Effector CD8-positive, alpha-beta T cell (primary cell): ENCODE results near the gene MAP2K3.
"Not testable (repeated sequence)": the region's sequence is repeated elsewhere in the genome, so short reads cannot be mapped to it uniquely, and the experiment has no call there.

ENCODE experiments used
- DNase-seq: peaks from one replicate; lab custom pipeline; 2025; lab: John Stamatoyannopoulos, UW

Gene MAP2K3

DNA sequence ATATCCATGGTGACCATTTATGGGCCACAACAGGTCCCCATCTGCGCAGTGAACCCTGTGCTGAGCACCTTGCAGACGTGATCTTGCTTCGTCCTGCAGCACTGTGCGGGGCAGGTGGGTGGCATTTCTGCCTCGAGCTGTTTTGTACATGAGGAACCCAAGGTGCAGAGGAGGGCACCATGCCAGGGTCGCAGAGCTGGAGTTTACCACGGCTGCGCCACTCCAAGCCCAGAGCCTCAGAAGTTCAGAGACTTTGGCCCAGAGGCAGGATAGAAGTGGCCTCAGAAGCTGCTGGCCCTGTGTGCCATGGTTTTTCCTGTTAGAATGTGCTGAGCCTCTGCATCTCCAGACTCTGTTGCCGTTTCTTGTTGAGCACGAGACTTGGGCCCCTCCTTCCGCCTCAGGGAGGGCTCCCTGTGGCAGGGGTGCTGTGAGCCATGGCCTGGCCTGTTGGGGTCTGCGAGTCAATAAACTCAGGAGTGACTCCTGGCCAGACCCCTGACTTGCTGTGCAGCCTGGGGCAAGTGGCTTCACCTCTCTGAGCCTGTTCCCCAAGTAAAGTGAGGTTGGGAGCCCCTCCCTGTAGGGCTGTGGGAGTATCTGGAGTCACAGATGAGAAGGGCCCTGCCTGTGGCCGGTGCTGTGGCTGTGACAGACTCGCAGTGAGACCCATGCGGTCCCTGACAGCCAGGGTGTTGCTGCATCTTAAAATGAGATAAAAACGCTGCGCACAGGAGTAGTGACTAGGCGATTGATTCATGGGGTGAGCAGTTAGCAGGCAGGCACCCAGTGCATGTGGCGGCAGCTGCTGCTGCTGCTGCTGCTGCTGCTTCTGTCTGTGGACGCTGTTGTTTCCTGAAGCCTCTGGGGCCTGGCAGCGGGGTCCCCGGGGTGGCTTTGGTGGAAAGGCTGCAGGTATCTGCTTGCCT, 11.8 kb downstream of the MAP2K3 start:
- no peak for DNase-seq

- no peak for DNase-seq
These were observed 12.6 kb downstream of the MAP2K3 start for GRCh38 chr17:21297026-21297520.

GRCh38 chr17:21297597-21297996, 13.1 kb downstream of the MAP2K3 start:
- no peak for DNase-seq

- DNase-seq = no peak
These were observed 13.8 kb downstream of the MAP2K3 start for GRCh38 chr17:21298056-21298982.

DNA sequence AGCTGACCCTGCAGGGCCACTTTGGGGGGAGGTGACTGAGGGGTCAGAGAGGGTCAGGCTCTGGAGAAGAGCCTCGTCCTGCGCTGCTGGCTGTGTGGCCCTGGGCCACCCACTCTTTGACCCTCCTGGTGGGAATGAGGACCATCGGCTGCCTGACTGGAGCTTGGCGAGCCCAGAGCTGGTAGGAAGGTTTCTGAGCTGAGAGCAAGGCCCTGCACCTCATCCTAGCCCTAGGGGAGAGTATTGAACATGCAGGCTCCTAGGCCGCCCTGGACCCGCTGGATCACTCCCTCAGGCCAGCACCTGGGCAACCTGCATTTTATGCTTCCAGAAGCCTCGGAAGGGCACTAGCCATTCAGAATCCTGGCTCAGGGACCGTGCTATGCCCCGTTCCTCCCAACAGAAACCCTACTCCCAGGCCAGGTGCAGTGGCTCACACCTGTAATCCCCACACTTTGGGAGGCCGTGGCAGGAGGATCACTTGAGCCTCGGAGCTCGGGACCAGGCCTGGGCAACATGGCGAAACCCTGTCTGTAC, 14.5 kb downstream of the MAP2K3 start:
- DNase-seq = no peak

- no peak for DNase-seq
These were observed 15.6 kb downstream of the MAP2K3 start for GRCh38 chr17:21299981-21300600.

DNA sequence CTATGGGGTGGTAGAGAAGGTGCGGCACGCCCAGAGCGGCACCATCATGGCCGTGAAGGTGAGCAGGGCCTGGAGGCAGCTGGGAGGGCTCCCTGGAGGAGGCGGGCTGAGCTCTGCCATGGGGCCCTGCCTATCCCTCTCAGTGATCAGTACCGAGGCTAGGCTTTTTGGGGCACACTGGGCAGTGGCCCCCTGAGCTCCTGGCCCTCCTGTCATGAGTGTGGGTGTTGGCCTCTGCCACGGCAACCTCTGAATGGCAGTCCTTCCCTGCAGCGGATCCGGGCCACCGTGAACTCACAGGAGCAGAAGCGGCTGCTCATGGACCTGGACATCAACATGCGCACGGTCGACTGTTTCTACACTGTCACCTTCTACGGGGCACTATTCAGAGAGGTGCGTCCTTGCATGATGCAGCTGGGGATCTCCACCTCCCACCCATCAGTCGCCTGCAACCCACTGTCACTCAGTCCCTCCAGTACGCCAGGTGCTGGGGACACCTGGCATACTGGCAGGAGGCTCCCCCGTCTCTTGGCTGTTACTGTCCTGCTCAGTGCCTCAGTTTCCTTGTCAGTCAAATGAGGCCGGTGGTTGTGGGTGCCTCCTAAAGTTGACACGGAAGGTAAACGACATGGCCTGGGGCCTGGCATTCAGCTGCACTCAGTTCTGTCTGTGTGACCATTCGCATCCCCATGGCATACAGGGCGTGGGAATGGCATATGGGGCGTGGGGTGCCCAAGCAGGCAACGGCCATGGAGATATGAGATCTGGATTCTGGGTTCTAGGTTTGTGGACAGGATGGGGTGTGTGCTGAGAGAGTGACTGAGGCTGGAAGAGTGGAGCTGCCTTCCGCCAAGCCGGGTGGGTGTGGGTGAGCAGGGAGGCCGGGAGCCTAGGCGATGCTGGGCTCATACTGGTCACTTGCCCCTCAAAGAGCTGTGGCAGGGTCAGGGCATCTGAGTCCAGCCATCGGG, 16.4 kb downstream of the MAP2K3 start:
- DNase-seq = no peak

GRCh38 chr17:21301593-21302550, 17.4 kb downstream of the MAP2K3 start:
- no peak for DNase-seq

GRCh38 chr17:21302711-21303425, 18.4 kb downstream of the MAP2K3 start:
- no peak for DNase-seq

GRCh38 chr17:21303441-21304065, 19.0 kb downstream of the MAP2K3 start:
- no peak for DNase-seq

- no peak for DNase-seq
These were observed 19.6 kb downstream of the MAP2K3 start for GRCh38 chr17:21304091-21304490.

- DNase-seq = not testable (repeated sequence)
These were observed 20.1 kb downstream of the MAP2K3 start for GRCh38 chr17:21304551-21305151.

DNA sequence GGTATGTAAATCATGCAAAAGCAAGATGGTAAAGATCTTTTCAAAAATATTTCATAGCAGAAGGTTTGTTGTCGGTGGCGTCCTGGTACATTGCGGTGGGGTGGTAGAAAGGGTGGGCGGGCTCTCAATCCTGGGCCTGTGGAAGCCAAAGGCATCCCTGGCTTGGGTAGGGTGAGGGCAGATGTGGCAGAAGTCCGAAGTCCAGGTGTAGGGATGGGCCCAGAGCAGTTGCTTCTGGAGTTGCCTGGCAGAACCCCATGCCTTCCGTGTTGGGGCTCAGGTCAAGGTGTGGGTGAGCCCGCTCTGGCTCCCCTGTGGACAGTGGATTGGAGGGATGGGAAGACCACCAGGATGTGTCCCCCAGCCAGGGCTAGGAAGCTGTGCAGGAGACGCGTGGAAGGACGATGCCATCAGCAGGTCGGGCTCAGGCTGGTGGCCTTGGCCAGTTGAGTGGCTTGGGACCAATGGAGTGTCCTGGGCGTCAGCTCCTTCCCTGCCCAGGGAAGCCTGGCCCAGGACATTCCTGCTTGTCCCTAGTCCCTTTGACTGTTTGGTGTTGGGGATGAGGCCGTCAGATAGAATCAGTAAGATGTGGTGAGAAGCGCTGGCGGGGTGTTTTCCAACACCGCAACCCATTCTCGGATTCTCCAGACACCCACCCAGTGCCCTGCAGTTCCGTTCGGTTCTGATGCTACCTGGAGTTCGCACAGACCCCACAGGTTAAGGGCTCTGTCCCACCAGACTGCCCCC, 21.1 kb downstream of the MAP2K3 start:
- not testable (repeated sequence) for DNase-seq

GRCh38 chr17:21306611-21307272, 22.2 kb downstream of the MAP2K3 start:
- not testable (repeated sequence) for DNase-seq

DNA sequence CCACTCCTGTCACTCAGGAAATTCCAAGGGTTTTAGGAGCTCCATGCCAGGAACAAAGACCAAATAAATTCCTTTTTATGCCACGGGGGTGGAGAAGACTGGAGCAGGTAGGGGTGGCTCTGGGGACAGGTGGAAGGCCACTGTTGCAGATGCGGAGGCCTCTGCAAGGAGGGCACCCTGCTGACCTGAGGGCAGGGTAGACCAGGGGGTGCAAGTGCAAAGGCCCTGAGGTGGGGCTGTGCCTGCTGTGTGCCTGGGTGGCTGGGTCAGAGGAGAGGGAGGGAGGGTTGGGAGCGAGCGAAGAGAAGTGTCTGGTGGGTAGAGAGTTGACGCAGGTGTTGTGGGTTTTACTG, 22.7 kb downstream of the MAP2K3 start:
- not testable (repeated sequence) for DNase-seq

DNA sequence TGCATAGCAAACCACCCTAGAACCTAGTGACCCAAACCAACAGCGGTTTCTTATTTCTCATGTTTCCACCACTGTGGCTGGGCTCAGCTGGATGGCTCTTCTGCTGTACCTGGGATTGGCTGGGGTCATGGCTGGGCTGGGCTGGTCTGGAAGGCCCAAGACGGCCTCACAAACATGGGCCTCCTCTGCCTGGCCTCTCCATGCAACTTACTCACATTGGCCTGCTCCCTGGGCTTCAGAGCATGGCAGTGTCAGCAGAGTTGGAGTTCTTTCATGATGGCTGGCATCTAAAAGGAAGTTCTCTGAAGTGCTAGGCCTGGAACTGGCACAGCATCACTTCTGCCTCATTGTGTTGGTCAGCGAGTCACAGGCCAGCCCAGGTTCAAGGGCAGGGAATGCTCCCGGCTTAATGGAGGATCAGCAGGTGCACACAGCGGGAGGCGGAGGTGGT, 24.4 kb downstream of the MAP2K3 start:
- not testable (repeated sequence) for DNase-seq
